HCT116 (cell line): Measurements from ENCODE around the gene UNKL.

Experiments
- CEBPB ChIP-seq: IDR thresholded peaks from 2 replicates; pipeline ENCODE4 v1.6.1; 2012; ENCODE audit warnings: low read depth
- EZH2 ChIP-seq: fragments of 200-600 bp; sonication (generic); IDR thresholded peaks from 2 replicates; pipeline ENCODE4 v1.6.1; 2017; ENCODE audit warnings: antibody characterized with exemption, mixed run types
- SP1 ChIP-seq: IDR thresholded peaks from 2 replicates; pipeline ENCODE4 v1.6.1; 2012; ENCODE audit warnings: low read depth

DNA sequence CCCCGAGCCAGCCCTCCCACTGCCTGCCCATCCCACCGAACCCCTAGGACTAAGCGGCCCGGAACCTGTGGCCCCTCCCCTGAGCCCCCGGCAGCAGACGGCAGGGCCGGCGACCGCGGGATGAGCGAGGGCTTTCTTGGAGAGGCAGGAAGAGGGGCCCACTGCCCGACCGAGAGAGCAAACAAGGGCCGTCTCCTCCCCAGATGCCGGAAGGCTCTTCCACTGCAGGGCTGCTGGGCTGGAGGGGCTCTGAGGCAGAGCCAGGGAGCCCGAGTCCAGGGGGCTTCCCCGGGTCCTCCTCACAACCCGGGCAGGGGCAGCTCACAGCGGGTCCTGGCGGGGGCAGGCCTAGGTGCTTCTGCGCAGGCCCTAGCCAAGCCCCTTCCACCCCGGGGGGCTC, 19.3 kb upstream of the UNKL start:
- TF ChIP-seq SP1 (no peak), EZH2 (no peak), CEBPB (no peak)
